Tibial nerve (tissue), 4 donors: ENCODE data around the gene ANO3.

Experiments
- EP300 ChIP-seq, 2 donors: sonication (generic); formaldehyde crosslinking; IDR thresholded peaks; one replicate each; pipeline ENCODE4 v1.6.1; 2017; ENCODE audit warnings: antibody characterized with exemption in 2 of 2, mild to moderate bottlenecking in 1 of 2
- TF ChIP-seq, protein P1 (sequence below), 5 experiments: fragments of 200-600 bp in 3 of 5; fragments of 450-650 bp in 2 of 5; sonication (generic) in 3 of 5; IDR thresholded peaks; one replicate each; pipeline ENCODE4 v1.5.1; 2016 to 2019; ENCODE audit warnings: antibody characterized with exemption in 5 of 5, mild to moderate bottlenecking in 3 of 5, moderate library complexity in 2 of 5

DNA sequence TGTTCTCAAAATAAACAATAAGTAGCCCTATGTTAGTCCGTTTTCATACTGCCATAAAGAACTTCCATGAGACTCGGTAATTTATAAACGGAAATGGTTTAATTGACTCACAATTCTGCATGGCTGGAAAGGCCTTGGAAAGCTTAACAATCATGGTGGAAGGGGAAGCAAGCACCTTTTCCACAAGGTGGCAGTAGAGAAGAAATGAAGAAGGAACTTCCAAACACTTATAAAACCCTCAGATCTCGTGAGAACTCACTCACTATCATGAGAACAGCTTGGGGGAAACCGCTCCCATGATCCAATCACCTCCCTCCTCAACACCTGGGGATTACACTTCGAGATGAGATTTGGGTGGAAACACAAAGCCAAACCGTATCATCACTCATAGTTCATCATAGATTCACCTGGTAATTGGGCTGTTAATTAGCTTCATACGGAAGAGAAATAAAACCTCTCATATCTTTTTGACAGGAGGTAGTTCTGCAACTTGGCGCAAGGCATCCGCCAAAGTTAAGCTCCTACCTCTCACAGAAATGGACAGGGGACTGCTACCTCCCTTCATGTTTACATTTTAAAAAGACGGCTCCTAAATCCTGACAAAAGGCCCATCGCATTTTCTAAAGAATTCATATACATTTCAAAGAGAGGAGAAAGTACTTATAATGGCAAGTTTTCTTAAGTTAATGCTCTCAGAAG lies 191.1 kb downstream of the ANO3 start:
- TF ChIP-seq, protein P1, sequence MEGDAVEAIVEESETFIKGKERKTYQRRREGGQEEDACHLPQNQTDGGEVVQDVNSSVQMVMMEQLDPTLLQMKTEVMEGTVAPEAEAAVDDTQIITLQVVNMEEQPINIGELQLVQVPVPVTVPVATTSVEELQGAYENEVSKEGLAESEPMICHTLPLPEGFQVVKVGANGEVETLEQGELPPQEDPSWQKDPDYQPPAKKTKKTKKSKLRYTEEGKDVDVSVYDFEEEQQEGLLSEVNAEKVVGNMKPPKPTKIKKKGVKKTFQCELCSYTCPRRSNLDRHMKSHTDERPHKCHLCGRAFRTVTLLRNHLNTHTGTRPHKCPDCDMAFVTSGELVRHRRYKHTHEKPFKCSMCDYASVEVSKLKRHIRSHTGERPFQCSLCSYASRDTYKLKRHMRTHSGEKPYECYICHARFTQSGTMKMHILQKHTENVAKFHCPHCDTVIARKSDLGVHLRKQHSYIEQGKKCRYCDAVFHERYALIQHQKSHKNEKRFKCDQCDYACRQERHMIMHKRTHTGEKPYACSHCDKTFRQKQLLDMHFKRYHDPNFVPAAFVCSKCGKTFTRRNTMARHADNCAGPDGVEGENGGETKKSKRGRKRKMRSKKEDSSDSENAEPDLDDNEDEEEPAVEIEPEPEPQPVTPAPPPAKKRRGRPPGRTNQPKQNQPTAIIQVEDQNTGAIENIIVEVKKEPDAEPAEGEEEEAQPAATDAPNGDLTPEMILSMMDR (IDR thresholded peaks at IDR 0.05): no peak
- TF ChIP-seq EP300 (IDR thresholded peaks at IDR 0.05): no peak
